GM18873 (cell line): ENCODE measurements around the gene SORT1.
A peak's percentile ranks its signal among the peaks of the same experiment; 100 is the strongest.

ENCODE experiments used
- ATAC-seq: cut with Tn5 transposase; IDR thresholded peaks from one replicate; pipeline ENCODE4 v1.9.1; 2021; ENCODE audit warnings: mild to moderate bottlenecking, moderate library complexity, moderate number of reproducible peaks; ENCODE audit not compliant: unreplicated experiment, low FRiP score

SORT1 gene

DNA sequence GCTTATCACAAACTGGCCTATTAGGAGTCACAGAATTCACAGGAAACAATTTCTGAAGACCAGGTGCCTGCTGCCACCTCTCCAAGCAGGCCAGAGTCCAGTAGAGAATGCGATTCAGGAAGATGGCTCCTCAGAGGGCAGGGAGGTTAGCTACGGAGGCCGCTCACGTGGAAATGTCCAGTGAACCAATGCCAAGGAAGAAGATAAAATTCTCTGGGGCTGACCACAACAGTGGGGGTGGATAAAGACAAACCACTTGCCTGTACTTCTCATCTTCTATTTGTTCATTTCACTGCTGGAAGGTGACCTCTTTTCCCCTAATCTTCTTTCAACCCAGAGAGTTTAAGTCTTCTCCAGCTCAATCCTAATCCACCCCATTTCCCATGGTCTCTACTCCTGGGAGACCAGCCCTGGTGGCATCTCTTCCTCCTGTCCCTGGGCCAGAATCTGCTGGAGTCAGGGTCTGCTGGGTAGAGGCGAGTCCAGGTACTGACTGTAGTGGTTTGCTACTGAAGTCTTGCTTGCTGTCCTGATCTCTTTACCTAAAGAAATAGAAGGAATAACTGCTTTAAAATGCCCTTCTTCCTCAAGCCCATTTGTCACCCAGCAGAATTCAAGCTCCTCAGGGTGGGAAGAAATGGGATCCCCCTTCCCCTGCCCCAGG lies 118.0 kb downstream of the SORT1 start:
- ATAC-seq = no peak

DNA sequence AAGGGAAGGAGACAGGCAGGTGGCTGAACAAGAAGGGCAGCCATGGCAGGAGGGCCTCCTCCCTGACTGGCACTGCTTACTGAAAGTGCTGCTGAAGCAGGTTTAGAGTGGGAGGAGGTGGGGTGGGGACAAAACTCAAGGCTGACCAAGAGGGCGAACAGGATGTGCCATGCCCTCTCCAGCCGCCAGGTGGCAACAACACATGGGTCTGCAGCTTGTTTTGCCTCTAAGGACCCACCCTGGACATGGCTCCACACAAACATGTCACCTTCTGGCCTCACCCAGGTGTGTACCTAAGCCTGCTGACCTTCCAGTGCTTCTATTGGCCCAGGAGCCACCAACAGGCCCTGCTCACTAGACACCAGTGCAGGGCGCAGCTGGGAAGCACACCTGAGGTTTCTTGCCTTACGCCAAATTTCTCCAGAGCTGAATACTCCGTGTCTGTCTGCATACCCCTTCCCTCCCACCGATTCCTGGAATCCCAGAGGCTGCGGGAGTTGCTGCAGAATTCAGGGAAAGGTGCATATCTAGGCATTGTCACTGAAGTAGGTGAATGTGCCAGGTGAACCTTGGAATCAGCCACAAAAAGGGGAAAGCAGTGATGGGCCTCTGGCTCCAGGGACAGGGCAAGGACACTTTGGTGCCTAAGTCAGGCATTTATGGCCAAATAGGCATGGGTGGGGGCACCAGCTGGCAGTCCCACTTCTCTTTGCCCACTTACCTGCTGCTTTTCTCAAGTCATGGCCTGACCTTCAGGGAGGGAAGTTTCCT lies 120.1 kb downstream of the SORT1 start:
- peak; percentile 72 for ATAC-seq

DNA sequence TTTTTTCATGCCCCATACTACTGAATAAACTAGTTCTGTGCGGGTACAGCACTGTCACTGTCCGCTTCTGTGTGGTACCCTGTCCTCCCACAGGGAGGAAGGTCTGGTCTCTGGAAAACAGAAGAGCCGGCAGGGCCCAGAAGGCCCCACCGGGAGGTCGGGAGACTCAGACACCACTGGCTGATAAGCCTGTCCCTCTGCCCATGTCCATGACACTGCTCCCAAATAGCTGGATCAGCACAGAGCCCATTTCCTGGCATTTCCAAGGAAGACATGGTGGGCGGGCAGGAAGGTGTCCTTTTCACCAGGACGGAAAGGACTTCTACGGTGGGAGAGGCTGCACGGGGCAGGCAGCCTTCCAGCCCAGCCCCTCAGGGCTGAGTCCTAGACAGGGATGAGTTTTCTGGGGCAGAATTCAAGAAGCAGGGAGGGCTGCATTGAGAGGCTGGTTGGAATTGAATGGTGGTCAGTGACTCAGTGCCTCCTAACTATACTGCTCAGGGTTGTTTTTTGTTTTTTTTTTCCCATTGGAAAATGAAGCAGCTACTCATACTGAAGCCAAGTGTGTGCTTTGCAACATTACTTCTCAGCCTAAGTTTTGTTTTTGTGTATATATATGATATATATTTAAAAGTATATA lies 121.9 kb downstream of the SORT1 start:
- no peak for ATAC-seq

DNA sequence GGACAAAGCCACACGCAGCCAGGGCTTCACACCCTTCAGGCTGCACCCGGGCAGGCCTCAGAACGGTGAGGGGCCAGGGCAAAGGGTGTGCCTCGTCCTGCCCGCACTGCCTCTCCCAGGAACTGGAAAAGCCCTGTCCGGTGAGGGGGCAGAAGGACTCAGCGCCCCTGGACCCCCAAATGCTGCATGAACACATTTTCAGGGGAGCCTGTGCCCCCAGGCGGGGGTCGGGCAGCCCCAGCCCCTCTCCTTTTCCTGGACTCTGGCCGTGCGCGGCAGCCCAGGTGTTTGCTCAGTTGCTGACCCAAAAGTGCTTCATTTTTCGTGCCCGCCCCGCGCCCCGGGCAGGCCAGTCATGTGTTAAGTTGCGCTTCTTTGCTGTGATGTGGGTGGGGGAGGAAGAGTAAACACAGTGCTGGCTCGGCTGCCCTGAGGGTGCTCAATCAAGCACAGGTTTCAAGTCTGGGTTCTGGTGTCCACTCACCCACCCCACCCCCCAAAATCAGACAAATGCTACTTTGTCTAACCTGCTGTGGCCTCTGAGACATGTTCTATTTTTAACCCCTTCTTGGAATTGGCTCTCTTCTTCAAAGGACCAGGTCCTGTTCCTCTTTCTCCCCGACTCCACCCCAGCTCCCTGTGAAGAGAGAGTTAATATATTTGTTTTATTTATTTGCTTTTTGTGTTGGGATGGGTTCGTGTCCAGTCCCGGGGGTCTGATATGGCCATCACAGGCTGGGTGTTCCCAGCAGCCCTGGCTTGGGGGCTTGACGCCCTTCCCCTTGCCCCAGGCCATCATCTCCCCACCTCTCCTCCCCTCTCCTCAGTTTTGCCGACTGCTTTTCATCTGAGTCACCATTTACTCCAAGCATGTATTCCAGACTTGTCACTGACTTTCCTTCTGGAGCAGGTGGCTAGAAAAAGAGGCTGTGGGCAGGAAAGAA lies 122.9 kb downstream of the SORT1 start:
- ATAC-seq = no peak

DNA sequence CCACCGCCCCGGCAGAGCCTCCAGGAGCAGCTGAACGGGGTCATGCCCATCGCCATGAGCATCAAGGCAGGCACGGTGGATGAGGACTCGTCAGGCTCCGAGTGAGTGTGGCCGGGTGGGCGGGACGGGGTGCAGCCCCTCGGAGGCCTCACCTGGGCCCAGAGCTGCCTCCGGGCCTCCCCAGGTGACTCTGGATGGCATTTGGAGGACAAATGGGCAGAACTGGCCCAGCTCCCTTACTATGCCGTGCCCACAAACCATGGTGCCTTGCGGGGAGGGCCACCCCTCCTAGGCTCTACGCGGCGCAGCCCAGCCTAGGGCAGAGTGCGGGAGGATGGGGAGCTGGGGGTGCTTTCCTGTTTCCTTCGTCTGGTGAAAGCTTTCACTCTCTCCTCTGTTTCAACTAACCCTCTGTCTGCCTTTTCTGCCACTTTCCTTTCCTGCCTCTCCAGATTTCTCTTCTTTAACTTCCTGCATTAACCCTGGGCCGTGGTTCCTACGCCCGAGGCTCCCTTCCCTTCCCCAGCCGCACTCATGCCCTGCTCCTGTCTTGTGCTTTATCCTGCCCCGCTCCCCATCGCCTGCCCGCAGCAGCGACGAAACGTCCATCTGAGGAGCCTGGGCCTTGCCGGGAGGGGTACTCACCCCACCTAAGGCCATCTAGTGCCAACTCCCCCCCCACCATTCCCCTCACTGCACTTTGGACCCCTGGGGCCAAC lies 124.0 kb downstream of the SORT1 start:
- no peak for ATAC-seq

DNA sequence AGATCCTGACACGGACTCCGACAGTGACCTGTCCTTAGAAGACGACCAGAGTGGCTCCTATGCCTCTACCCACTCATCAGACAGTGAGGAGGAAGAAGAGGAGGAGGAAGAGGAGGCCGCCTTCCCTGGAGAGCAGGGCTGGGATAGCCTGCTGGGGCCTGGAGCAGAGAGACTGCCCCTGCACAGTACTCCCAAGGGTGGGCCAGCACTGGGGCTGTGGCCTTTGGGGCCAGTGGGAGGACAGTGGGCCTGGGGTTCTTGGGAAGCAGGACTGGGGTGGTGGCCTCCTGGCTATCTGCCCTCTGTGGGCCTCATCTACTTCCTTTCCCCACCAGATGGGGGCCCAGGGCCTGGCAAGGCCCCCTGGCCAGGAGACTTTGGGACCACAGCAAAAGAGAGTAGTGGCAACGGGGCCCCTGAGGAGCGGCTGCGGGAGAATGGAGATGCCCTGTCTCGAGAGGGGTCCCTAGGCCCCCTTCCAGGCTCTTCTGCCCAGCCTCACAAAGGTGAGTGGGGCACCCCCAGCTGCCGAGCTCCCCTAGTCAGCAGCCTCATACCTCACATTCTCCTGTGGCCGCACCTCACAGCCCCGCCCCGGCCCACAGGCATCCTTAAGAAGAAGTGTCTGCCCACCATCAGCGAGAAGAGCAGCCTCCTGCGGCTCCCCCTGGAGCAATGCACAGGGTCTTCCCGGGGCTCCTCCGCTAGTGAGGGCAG lies 124.7 kb downstream of the SORT1 start:
- no peak for ATAC-seq

DNA sequence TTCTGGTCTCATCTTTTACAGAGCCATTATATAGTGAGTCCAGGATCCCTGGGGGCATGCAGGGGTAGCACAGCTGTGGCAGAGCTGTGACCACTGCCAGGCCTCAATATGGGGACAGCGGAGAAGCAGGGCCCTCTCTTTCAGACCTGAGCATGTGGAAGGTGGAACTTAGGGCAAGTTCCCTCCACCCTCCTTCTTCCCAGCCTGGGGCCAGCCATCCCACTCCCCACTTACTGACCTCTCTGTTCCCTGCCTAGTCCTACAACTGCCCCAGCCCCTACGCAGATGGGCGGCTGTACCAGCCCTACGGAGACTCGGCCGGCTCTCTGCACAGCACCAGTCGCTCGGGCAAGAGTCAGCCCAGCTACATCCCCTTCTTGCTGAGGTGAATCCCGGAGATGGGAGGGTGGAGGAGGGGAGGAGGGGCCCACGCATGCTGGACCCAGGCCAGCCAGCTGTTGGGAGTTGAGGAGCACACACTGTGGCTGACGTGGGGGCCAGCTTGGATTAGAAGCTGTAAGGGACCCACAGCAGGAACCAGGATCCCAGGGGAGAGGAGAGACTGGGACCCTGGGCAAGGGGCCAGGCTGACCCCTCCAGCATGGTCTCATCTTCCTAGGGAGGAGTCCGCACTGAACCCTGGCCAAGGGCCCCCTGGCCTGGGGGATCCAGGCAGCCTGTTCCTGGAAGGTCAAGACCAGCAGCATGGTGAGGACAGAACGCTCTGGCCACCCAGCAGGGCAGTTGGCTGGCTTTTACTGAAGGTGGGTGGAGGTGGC lies 125.5 kb downstream of the SORT1 start:
- ATAC-seq = no peak

DNA sequence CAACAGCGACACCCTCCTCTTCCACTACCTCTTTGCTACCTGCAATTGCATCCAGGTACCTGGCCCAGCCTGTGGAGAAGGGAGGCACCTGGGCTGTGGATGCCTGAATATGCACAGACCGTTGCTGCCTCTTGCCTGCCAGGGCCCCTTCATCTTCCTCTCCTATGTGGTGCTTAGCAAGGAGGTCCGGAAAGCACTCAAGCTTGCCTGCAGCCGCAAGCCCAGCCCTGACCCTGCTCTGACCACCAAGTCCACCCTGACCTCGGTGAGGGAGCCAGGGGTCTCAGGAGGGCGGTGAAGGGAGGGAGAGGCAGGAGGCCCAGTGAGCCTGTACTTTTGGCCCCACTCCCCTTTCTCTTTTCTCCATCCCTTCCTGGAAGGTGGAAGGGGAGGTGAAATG lies 126.3 kb downstream of the SORT1 start:
- no peak for ATAC-seq

DNA sequence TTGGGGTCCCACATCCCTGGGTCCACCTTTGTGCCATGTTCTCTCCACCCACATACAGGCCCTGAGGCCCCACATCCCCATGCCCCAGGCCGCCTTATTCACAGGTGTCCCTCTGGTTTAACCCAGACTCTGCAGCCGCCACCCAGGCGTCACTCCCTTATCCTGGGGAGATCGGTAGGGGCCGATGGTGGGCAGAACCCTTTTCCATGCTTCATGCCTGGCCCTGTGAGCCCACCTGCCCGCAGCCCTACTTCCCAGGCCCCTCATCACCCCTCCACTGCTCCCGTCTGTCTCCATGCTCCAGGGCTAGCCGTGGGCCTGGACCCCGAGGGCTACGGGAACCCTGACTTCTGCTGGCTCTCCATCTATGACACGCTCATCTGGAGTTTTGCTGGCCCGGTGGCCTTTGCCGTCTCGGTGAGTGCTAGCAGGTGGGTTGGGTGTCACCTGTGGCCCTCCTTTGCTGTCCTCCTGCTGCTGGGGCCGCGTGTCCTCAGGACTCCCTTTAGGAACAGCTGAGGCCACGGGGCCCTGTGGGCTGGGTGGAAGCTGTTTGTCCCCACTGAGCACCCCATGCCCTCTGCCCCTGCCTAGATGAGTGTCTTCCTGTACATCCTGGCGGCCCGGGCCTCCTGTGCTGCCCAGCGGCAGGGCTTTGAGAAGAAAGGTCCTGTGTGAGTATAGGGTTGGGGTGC lies 126.9 kb downstream of the SORT1 start:
- ATAC-seq = no peak

DNA sequence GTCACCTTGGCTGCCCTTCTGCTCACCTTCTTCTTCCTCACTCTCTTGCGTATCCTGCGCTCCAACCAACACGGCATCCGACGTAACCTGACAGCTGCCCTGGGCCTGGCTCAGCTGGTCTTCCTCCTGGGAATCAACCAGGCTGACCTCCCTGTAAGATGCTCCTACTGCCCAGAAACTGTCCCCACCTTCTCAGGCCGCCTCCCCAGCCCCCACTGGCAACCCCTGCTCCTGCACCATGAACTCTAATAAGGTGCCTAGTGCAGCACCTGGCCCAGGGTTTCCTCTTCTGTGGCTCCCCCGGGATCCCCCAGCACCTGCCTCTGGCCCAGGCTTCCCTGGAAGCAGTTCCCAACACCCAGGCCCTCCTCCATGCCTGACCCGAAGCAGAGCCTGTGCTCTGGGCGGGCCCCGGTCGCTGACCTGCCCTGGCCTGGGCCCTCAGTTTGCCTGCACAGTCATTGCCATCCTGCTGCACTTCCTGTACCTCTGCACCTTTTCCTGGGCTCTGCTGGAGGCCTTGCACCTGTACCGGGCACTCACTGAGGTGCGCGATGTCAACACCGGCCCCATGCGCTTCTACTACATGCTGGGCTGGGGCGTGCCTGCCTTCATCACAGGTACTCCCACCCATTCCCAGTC lies 127.6 kb downstream of the SORT1 start:
- no peak for ATAC-seq

DNA sequence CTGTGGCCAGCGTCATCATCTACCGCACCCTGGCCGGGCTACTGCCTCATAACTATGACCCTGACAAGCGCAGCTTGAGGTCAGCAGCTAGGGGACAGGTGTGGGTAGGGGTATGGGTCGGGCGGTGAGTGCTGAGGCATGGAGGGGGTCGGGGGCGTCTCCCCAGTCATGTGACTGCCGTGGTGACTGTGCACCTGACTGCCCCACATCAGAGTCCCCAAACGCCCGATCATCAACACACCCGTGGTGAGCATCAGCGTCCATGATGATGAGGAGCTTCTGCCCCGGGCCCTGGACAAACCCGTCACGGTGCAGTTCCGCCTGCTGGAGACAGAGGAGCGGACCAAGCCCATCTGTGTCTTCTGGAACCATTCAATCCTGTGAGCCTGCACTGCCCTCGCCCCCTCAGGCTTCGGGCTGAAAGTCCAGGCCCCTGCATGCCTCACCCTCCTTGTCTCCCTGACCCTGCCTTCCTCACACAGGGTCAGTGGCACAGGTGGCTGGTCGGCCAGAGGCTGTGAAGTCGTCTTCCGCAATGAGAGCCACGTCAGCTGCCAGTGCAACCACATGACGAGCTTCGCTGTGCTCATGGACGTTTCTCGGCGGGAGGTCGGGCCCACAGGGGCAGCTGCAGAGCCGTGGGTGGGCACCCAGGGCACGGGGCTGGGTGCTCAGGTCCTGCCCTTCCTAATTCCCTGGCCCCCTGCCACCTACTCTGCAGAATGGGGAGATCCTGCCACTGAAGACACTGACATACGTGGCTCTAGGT lies 128.3 kb downstream of the SORT1 start:
- ATAC-seq = no peak

DNA sequence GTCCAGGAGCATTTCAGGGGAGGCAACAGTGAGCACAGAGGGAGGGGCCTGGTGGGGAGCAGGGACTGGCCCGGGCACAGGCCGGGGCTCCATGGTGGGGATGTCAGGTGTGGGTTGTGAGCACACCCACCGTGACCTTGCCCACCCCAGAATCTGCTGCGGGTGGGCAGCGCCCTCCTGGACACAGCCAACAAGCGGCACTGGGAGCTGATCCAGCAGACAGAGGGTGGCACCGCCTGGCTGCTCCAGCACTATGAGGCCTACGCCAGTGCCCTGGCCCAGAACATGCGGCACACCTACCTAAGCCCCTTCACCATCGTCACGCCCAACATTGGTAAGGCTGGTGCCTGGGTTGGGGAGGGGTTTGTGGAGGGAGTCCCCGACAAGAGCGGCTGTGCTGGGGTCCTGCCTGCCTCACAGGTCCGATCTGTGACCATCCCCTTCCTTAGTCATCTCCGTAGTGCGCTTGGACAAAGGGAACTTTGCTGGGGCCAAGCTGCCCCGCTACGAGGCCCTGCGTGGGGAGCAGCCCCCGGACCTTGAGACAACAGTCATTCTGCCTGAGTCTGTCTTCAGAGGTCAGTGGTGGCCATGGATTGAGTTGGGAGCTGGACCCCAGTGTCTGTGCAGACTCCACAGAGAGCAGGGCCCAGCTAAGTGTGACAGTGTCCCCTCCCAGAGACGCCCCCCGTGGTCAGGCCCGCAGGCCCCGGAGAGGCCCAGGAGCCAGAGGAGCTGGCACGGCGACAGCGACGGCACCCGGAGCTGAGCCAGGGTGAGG lies 129.1 kb downstream of the SORT1 start:
- ATAC-seq = no peak

DNA sequence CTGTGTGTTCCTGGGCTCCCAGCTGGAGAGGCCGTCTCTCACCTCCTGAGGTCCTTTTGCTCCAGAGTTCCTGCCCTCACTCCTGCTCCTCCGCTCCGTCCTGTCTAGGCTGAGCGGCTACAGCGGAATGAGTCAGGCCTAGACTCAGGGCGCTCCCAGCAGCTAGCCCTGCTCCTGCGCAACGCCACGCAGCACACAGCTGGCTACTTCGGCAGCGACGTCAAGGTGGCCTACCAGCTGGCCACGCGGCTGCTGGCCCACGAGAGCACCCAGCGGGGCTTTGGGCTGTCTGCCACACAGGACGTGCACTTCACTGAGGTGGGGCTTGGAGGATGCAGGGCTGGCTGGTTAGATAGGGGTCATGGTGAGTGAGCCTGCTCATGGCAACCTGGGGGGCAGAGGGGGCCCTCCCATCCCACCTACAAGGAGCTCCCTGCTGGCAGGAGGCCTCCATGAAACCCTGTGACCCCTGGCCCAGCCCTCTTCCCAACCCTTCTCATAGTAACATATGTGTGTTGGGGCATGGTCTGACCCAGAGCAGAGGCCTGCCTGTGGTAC lies 129.9 kb downstream of the SORT1 start:
- ATAC-seq = no peak

DNA sequence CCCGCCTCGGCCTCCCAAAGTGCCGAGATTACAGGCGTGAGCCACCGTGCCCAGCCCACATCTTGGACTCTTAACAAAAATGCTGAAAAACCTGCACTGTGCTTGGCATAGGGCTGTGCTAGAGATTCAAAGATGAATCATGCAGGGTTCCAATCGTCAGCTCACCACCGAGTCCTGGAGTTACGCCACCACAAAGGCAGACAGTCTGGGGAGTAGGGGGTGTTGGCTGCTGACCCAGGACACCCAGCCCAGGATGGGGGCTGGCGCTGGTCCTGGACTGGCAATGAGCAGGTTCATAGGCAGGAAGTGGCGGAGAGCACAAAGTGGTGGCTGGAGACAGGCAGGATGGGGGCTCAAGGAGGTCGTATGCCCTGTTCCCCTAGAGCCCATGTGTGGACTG lies 130.8 kb downstream of the SORT1 start:
- ATAC-seq = no peak

DNA sequence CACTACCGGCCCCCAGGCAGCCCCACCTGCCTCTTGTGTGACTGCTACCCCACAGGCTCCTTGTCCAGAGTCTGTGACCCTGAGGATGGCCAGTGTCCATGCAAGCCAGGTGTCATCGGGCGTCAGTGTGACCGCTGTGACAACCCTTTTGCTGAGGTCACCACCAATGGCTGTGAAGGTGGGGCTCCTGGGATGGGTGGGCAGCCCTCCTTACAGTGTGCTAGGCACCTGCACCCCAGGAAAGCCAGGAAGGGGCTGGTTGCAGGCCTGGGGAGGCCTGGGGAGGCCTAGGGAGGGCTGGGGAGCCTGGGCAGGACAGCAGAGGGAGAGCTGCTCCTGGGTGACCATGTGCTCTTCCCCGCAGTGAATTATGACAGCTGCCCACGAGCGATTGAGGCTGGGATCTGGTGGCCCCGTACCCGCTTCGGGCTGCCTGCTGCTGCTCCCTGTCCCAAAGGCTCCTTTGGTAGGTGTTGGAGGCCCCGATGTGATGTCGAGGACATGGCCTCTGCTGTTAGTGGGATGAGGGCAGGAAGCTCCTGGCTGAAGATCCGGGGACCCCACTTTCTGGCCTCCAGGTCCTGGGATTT lies 131.9 kb downstream of the SORT1 start:
- ATAC-seq = no peak
